GM21717 (cell line): ENCODE results near the gene LCN12.

ENCODE experiments used
- ATAC-seq: cut with Tn5 transposase; IDR thresholded peaks from one replicate; pipeline ENCODE4 v1.9.1; 2021; ENCODE audit warnings: mild to moderate bottlenecking, moderate library complexity; ENCODE audit not compliant: unreplicated experiment

The LCN12 gene

GRCh38 chr9:136972335-136972734 lies 20.3 kb downstream of the LCN12 start:
- no peak for ATAC-seq

- ATAC-seq, result no peak
Measured at GRCh38 chr9:136972743-136973142, 20.7 kb downstream of the LCN12 start.

- ATAC-seq, result no peak
Measured at GRCh38 chr9:136973618-136974617, 21.8 kb downstream of the LCN12 start.

- no peak for ATAC-seq
Measured at GRCh38 chr9:136974817-136975535, 22.9 kb downstream of the LCN12 start.

GRCh38 chr9:136975644-136976043 lies 23.6 kb downstream of the LCN12 start:
- ATAC-seq, result no peak

- ATAC-seq, result no peak
Measured at GRCh38 chr9:136977223-136977622, 25.1 kb downstream of the LCN12 start, which contains the start of gene PTGDS. Gene PTGDS (plus strand): TSS chr9:136977504. CDS start chr9:136977579, 75 bp downstream.

- no peak for ATAC-seq
Measured at GRCh38 chr9:136977649-136978072, 25.6 kb downstream of the LCN12 start.

- ATAC-seq, result no peak
Measured at GRCh38 chr9:136978073-136978864, 26.2 kb downstream of the LCN12 start.

GRCh38 chr9:136978865-136979544 lies 26.9 kb downstream of the LCN12 start:
- ATAC-seq, result no peak

- ATAC-seq, result no peak
Measured at GRCh38 chr9:136979769-136980587, 27.9 kb downstream of the LCN12 start.

- no peak for ATAC-seq
Measured at GRCh38 chr9:136980669-136981478, 28.8 kb downstream of the LCN12 start.

- ATAC-seq, result no peak
Measured at GRCh38 chr9:136981588-136982231, 29.6 kb downstream of the LCN12 start.

- ATAC-seq, result no peak
Measured at GRCh38 chr9:136982232-136983051, 30.4 kb downstream of the LCN12 start, which contains the start of gene LCNL1. Gene LCNL1 (plus strand): TSS chr9:136982993. CDS start chr9:136983587, 594 bp downstream.

GRCh38 chr9:136983167-136983566 lies 31.1 kb downstream of the LCN12 start:
- ATAC-seq, result no peak

- ATAC-seq, result no peak
Measured at GRCh38 chr9:136983656-136984314, 31.7 kb downstream of the LCN12 start.

GRCh38 chr9:136984464-136985026 lies 32.5 kb downstream of the LCN12 start:
- no peak for ATAC-seq
